Cardiac muscle cell (in vitro differentiated cells and primary cell): ENCODE results near the gene ABCA3. TPM values are rescaled to one million over a fixed set of nuclear protein-coding genes. Genes with fewer than 3 reads are reported as not detected.

Experiments
- DNase-seq, 2 donors: peaks; one replicate each; pipeline versions ENCODE4 v3.0.0 to v3.0.0-alpha.2; 2010 to 2017; ENCODE audit warnings: low read depth in 1 of 2, low spot score in 1 of 2
- H3K27ac ChIP-seq: fragments of 200-600 bp; sonication (generic); 2 replicates; pipeline ENCODE4 v1.5.1; 2016
- H3K27me3 ChIP-seq: fragments of 200-600 bp; sonication (generic); 2 replicates; pipeline ENCODE4 v1.6.0; 2016; ENCODE audit warnings: control low read depth
- H3K36me3 ChIP-seq: fragments of 200-600 bp; sonication (generic); 2 replicates; pipeline ENCODE4 v1.5.1; 2016; ENCODE audit warnings: control low read depth
- H3K4me1 ChIP-seq: fragments of 200-600 bp; sonication (generic); 2 replicates; pipeline ENCODE4 v1.8.1; 2017; ENCODE audit warnings: low read depth, mild to moderate bottlenecking, mixed run types
- H3K4me3 ChIP-seq: fragments of 200-600 bp; sonication (generic); 2 replicates; pipeline ENCODE4 v1.5.1; 2016; ENCODE audit warnings: mild to moderate bottlenecking
- H3K9me3 ChIP-seq: fragments of 200-600 bp; sonication (generic); 2 replicates; pipeline ENCODE4 v1.5.1; 2017; ENCODE audit warnings: low read depth, mild to moderate bottlenecking, control low read depth
- CTCF ChIP-seq: IDR thresholded peaks from 2 replicates; pipeline ENCODE4 v1.5.1; 2012; ENCODE audit warnings: low read depth, mild to moderate bottlenecking, low read length
- polyA plus RNA-seq: library from polyadenylated mRNA; unstranded; fragments of >200 nt; fragmentation: Nextera tagmentation; extraction: Ambion mirVana; gene quantifications from 2 replicates; pipeline ENCODE4 v1.2.1, GENCODE V29; 2016
- total RNA-seq: library from RNA; depleted of rRNA; stranded (reverse); fragments of >200 nt; gene quantifications from 2 replicates; pipeline ENCODE4 v1.2.3, GENCODE V29; 2016

ABCA3 gene
- total and polyA plus RNA-seq, 2 experiments from 2014 or later: 11.1 to 14.5 TPM

DNA sequence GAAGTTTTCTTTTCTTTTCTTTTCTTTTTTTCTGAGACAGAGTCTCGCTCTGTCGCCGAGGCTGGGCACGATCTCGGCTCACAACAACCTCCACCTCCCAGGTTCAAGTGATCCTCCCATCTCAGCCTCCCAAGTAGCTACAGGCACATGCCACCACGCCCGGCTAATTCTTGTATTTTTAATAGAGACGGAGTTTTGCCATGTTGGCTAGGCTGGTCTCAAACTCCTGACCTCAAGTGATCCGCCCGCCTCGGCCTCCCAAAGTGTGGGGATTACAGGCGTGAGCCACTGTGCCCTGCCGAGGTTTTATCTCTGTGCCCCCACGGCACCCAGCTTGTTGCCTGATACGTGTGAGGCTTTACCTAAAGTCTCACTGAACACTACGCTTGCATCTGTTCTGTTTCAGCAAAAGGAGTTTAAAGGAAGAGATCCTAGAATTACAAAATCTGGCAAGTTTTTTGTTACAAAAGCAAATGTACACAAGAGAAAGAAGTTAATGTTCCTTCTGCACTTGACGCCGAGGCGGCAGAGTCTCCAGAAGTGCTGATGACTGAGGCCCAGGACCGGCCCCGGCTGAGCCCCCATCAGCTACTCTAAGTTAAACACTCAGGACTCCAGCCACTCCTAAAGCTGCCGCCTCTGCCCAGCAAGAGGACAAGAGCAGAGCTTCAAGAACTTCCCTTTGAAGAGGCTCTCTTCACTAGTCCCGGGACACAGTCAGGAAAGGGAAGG is 9.2 kb downstream of the ABCA3 start:
- no peaks in the 10 kb centered on the region for H3K9me3 ChIP-seq
- H3K27me3 ChIP-seq: peaks cover 12% of the 10 kb centered on the region
- H3K27ac ChIP-seq: no peak overlapping the region
- DNase-seq: no peak
- no peak for TF ChIP-seq CTCF
- H3K4me1 ChIP-seq: no peaks in the 10 kb centered on the region
- H3K4me3 ChIP-seq: no peak overlapping the region
- H3K36me3 ChIP-seq: no peaks in the 10 kb centered on the region

GRCh38 chr16:2329532-2329931 is 11.0 kb downstream of the ABCA3 start:
- Histone ChIP-seq H3K27ac (no peak overlapping the region), H3K27me3 (no peaks in the 10 kb centered on the region), H3K36me3 (no peaks in the 10 kb centered on the region), H3K4me3 (no peak overlapping the region), H3K4me1 (no peaks in the 10 kb centered on the region), H3K9me3 (no peaks in the 10 kb centered on the region)
- DNase-seq: no peak
- TF ChIP-seq CTCF: no peak

DNA sequence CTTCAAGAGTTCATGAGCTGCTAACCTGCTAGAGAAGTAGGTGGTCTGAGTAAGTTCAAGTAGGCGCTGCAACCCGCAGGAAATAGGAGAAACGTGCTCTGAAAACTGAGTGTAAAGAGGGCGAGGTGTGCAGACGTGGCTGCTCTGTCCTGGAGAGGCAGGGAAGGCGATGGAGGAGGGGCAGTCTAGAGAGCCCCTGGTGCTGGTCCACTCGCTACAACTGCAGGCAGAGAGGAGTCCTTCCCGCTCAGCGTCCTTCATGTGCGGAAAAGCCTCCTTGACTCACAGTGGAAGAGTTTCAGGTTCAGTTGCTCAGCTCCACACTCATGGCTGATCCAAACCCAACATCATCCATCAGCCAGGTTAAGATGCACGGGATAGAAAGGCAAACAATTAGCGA is 12.1 kb downstream of the ABCA3 start:
- H3K36me3 ChIP-seq: no peaks in the 10 kb centered on the region
- DNase-seq: no peak
- no peak overlapping the region for H3K4me3 ChIP-seq
- H3K27ac ChIP-seq: no peak overlapping the region
- H3K4me1 ChIP-seq: no peaks in the 10 kb centered on the region
- no peak for TF ChIP-seq CTCF
- no peaks in the 10 kb centered on the region for H3K9me3 ChIP-seq
- no peaks in the 10 kb centered on the region for H3K27me3 ChIP-seq

GRCh38 chr16:2326191-2326590 is 14.3 kb downstream of the ABCA3 start:
- Histone ChIP-seq H3K27me3 (no peaks in the 10 kb centered on the region), H3K4me1 (no peaks in the 10 kb centered on the region), H3K4me3 (no peak overlapping the region), H3K27ac (no peak overlapping the region), H3K9me3 (no peaks in the 10 kb centered on the region), H3K36me3 (no peaks in the 10 kb centered on the region)
- DNase-seq: no peak
- TF ChIP-seq CTCF: no peak

DNA sequence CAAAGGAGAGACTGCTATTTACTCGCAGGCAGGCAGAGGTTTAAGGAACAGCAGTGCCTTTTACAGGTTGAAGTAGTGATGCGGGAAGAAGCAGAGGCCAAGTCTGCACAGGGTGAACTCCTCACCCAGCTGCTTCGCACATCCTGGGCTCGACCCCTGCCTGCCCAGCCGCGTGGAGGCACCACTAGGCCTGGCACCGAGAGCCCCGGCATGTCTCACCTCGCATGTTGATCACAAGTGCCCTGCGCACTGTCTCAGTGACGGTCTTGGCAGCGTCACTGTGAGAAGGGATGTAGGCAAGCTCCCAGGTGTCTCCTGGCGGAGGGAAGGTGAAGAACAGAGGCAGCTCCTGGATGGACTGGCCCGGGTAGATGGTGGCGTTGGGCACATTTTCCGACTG is 14.7 kb downstream of the ABCA3 start:
- no peaks in the 10 kb centered on the region for H3K4me1 ChIP-seq
- no peaks in the 10 kb centered on the region for H3K27me3 ChIP-seq

More for the DNA sequence above, 14.7 kb downstream of the ABCA3 start:
- no peak overlapping the region for H3K4me3 ChIP-seq
- H3K27ac ChIP-seq: no peak overlapping the region
- no peak for TF ChIP-seq CTCF
- no peak for DNase-seq
- no peaks in the 10 kb centered on the region for H3K9me3 ChIP-seq
- no peaks in the 10 kb centered on the region for H3K36me3 ChIP-seq
